Endothelial cell of umbilical vein (primary cell): ENCODE measurements around the gene LRRC7. TPM values are rescaled to one million over a fixed set of nuclear protein-coding genes. Genes with fewer than 3 reads are reported as not detected.

Experiments
- BruUV-seq: library from RNA; stranded (reverse); fragments of 400-500 nt; replicated peaks from 2 replicates; lab custom pipeline; 2021; lab: Mats Ljungman, UMichigan
- CTCF ChIA-PET: fragments of 300-600, 350-600 bp; sonication (Branson Sonifier 250); formaldehyde crosslinking; loops from one replicate; lab custom pipeline; 2021; ENCODE audit warnings: antibody characterized with exemption, inconsistent platforms; lab: Charles Lee
- POLR2A ChIA-PET: fragments of 300-600, 350-600 bp; sonication (Branson Sonifier 250); formaldehyde crosslinking; loops from one replicate; lab custom pipeline; 2021; ENCODE audit warnings: antibody characterized with exemption, inconsistent platforms; lab: Charles Lee
- DNase-seq: peaks from one replicate; pipeline ENCODE4 v3.0.0-alpha.2; 2011; ENCODE audit warnings: low read depth, low spot score
- FAIRE-seq: peaks from 2 replicates; lab custom pipeline; 2011; peaks lifted over from hg19 to GRCh38; lab: Jason Lieb, UNC
- H2AFZ ChIP-seq: 2 replicates; pipeline ENCODE4 v1.6.0; 2012; ENCODE audit warnings: low read depth, low read length, control low read depth, inconsistent platforms
- H3K27ac ChIP-seq: 2 replicates; pipeline ENCODE4 v1.5.1; 2011; ENCODE audit warnings: low read depth, mild to moderate bottlenecking, control low read depth, low read length, moderate library complexity; ENCODE audit not compliant: insufficient read depth
- H3K27me3 ChIP-seq, 2 experiments: 2 replicates each; pipeline versions ENCODE4 v1.6.0 to v1.6.1; 2011; ENCODE audit warnings: low read length in 2 of 2, mixed read lengths in 1 of 2; ENCODE audit not compliant: control insufficient read depth in 2 of 2, insufficient read depth in 2 of 2
- H3K36me3 ChIP-seq, 2 experiments: 2 replicates in 1 of 2; 3 replicates in 1 of 2; pipeline ENCODE4 v1.5.1; 2011; ENCODE audit warnings: low read length in 2 of 2, mild to moderate bottlenecking in 1 of 2, moderate library complexity in 1 of 2; ENCODE audit not compliant: control insufficient read depth in 2 of 2, insufficient read depth in 2 of 2; ENCODE audit errors: extremely low read depth in 1 of 2
- H3K4me1 ChIP-seq: 3 replicates; pipeline ENCODE4 v1.5.1; 2011; ENCODE audit warnings: mild to moderate bottlenecking, low read length; ENCODE audit not compliant: control insufficient read depth, insufficient read depth; ENCODE audit errors: extremely low read depth
- H3K4me2 ChIP-seq: 2 replicates; pipeline ENCODE4 v1.6.1; 2011; ENCODE audit warnings: low read length, control low read depth, mixed read lengths; ENCODE audit not compliant: insufficient read depth
- H3K4me3 ChIP-seq, 3 experiments: fragments of 200-600 bp in 1 of 3; sonication (generic), shearing (Covaris generic) in 1 of 3; replicated peaks in 1 of 3; 2 replicates each; pipeline ENCODE4 v1.5.1; 2011 to 2016; ENCODE audit warnings: control low read depth in 3 of 3, low read length in 3 of 3, mild to moderate bottlenecking in 2 of 3, inconsistent platforms in 1 of 3, low read depth in 1 of 3, moderate library complexity in 1 of 3; ENCODE audit not compliant: insufficient read depth in 1 of 3
- H3K79me2 ChIP-seq: 2 replicates; pipeline ENCODE4 v1.6.0; 2012; ENCODE audit warnings: low read length, inconsistent platforms; ENCODE audit not compliant: control insufficient read depth, insufficient read depth
- H3K9ac ChIP-seq: replicated peaks from 2 replicates; pipeline ENCODE3; 2011; ENCODE audit warnings: low read length, control low read depth; ENCODE audit not compliant: insufficient read depth; ENCODE audit errors: extremely low read depth
- H3K9me1 ChIP-seq: replicated peaks from 3 replicates; pipeline ENCODE4 v1.6.0; 2011; ENCODE audit warnings: mild to moderate bottlenecking, low read length; ENCODE audit not compliant: control insufficient read depth, insufficient read depth; ENCODE audit errors: extremely low read depth
- H3K9me3 ChIP-seq: replicated peaks from 2 replicates; pipeline ENCODE4 v1.5.1; 2012; ENCODE audit warnings: low read length, inconsistent platforms; ENCODE audit not compliant: control insufficient read depth, insufficient read depth
- H4K20me1 ChIP-seq: replicated peaks from 2 replicates; pipeline ENCODE3; 2011; ENCODE audit warnings: mild to moderate bottlenecking, low read length; ENCODE audit not compliant: control insufficient read depth, insufficient read depth; ENCODE audit errors: extremely low read depth
- CTCF ChIP-seq, 2 donors: IDR thresholded peaks; 1 replicate in 1 of 2; 2 replicates in 1 of 2; pipeline ENCODE4 v1.5.1; 2011; ENCODE audit warnings: low read length in 2 of 2, mild to moderate bottlenecking in 2 of 2, moderate library complexity in 2 of 2, control low read depth in 1 of 2, inconsistent platforms in 1 of 2, low read depth in 1 of 2; ENCODE audit not compliant: insufficient read depth in 1 of 2; ENCODE audit errors: extremely low read depth in 1 of 2
- EZH2 ChIP-seq: IDR thresholded peaks from 2 replicates; pipeline ENCODE4 v1.6.1; 2012; ENCODE audit warnings: borderline replicate concordance, low read depth, mild to moderate bottlenecking, moderate library complexity, low read length, inconsistent platforms; ENCODE audit not compliant: severe bottlenecking
- FOS ChIP-seq: IDR thresholded peaks from 2 replicates; pipeline ENCODE4 v1.6.1; 2011; ENCODE audit warnings: mild to moderate bottlenecking, low read length, moderate library complexity, borderline replicate concordance; ENCODE audit not compliant: insufficient read depth
- GATA2 ChIP-seq: IDR thresholded peaks from 2 replicates; pipeline ENCODE4 v1.7.0; 2011; ENCODE audit warnings: low read depth, mild to moderate bottlenecking, moderate library complexity, mixed read lengths, low read length; ENCODE audit not compliant: insufficient read length, insufficient read depth
- JUN ChIP-seq: IDR thresholded peaks from 2 replicates; pipeline ENCODE4 v1.6.1; 2011; ENCODE audit warnings: borderline replicate concordance, low read depth; ENCODE audit not compliant: insufficient read length, insufficient read depth
- MAX ChIP-seq: IDR thresholded peaks from 2 replicates; pipeline ENCODE4 v1.6.1; 2011; ENCODE audit not compliant: insufficient read depth, insufficient read length
- MYC ChIP-seq: IDR thresholded peaks from one replicate; pipeline ENCODE4 v1.6.1; 2011; ENCODE audit warnings: mild to moderate bottlenecking, low read depth, low read length
- POLR2A ChIP-seq: IDR thresholded peaks from 2 replicates; pipeline ENCODE4 v1.6.1; 2012; ENCODE audit warnings: low read depth, mild to moderate bottlenecking, control low read depth, low read length
- POLR2AphosphoS5 ChIP-seq: IDR thresholded peaks from 2 replicates; pipeline ENCODE4 v1.6.1; 2012; ENCODE audit warnings: low read depth, mild to moderate bottlenecking, control low read depth, low read length, moderate library complexity; ENCODE audit not compliant: insufficient read depth
- dilution Hi-C: fragments of 300-500 bp; cut with MboI; formaldehyde crosslinking; loops from one replicate; pipeline ENCODE4 v1.15.0; 2019; ENCODE audit warnings: low sequenced_read_pairs; ENCODE audit not compliant: extremely low pct_ligation_motif_present
- intact Hi-C: fragments of 100-400 bp; cut with micrococcal nuclease; formaldehyde crosslinking; loops from one replicate; pipeline ENCODE4 v1.10.0; 2022
- polyA plus RNA-seq, 4 experiments: library from polyadenylated mRNA; depleted of rRNA in 3 of 4; stranded (reverse) in 3 of 4; unstranded in 1 of 4; fragments of >200 nt; gene quantifications; 2 replicates each; pipeline versions ENCODE4 v1.2.1 to v1.2.3, GENCODE V29; 2011 to 2012; ENCODE audit warnings: missing spikeins in 1 of 4
- total RNA-seq: library from RNA; stranded (reverse); gene quantifications from 2 replicates; pipeline ENCODE4 v1.2.3, GENCODE V29; 2021

The LRRC7 gene
- total and polyA plus RNA-seq, 2 donors (not counting 3 experiments of a cell fraction or from before 2014, with no cell fraction given) = 0.11 to 0.58 TPM

GRCh38 chr1:69777423-69777822 lies 209.7 kb downstream of the LRRC7 start:
- no peak overlapping the region for H3K4me3 ChIP-seq
- H3K9me1 ChIP-seq = no peaks in the 10 kb centered on the region
- no peak overlapping the region for H3K9ac ChIP-seq
- no peaks in the 10 kb centered on the region for H3K4me1 ChIP-seq
- dilution Hi-C loops (no loop called here), intact Hi-C loops (no loop called here)
- TF ChIP-seq CTCF (IDR thresholded peaks at IDR 0.05; ENCODE audit: extremely low read depth in 1 of 2, insufficient read depth in 1 of 2, low read depth in 1 of 2, low read length in 2 of 2) = no peak
- no peak for TF ChIP-seq MAX
- no peak for TF ChIP-seq EZH2
- no peak for TF ChIP-seq JUN
- no peak for TF ChIP-seq FOS
- no peak for TF ChIP-seq POLR2A
- no peak for TF ChIP-seq MYC
- no peak for TF ChIP-seq POLR2AphosphoS5
- no peak for TF ChIP-seq GATA2
- H3K79me2 ChIP-seq = no peaks in the 10 kb centered on the region
- no peaks in the 10 kb centered on the region for H3K9me3 ChIP-seq
- POLR2A ChIA-PET = no interaction called here
- no peaks in the 10 kb centered on the region for H3K27me3 ChIP-seq
- BruUV-seq = no TSS peak
- FAIRE-seq (no peak), DNase-seq (no peak)
- H3K4me2 ChIP-seq = no peak overlapping the region
- CTCF ChIA-PET = interaction anchor here (0.9 kb wide), 1 partner anchor 10 kb away, joined by 4 read pairs; no protein-coding TSS in a partner anchor
- H4K20me1 ChIP-seq = no peaks in the 10 kb centered on the region
- H3K27ac ChIP-seq = no peak overlapping the region
- H3K36me3 ChIP-seq = no peaks in the 10 kb centered on the region
- H2AFZ ChIP-seq = no peak overlapping the region
